NB4 (cell line): Measurements from ENCODE around the gene BNC2.

ENCODE experiments used
- DNase-seq: peaks from one replicate; pipeline ENCODE4 v3.0.0; 2010; ENCODE audit warnings: low read depth
- H3K4me3 ChIP-seq: one replicate; pipeline ENCODE4 v1.5.1; 2011; ENCODE audit warnings: mild to moderate bottlenecking, low read depth, low read length, moderate library complexity
- MYC ChIP-seq: IDR thresholded peaks from 2 replicates; pipeline ENCODE4 v1.6.1; 2011; ENCODE audit warnings: low read depth, low read length
- POLR2A ChIP-seq: IDR thresholded peaks from 2 replicates; pipeline ENCODE4 v1.6.1; 2011; ENCODE audit warnings: mild to moderate bottlenecking; ENCODE audit not compliant: insufficient read length; ENCODE audit errors: extremely low read depth
- TF ChIP-seq, protein P1 (sequence below): IDR thresholded peaks from one replicate; pipeline ENCODE4 v1.5.1; 2012; ENCODE audit warnings: low read depth, low read length
- TF ChIP-seq, protein P2 (sequence below): IDR thresholded peaks from 2 replicates; pipeline ENCODE4 v1.6.1; 2011; ENCODE audit warnings: low read depth, low read length

Gene BNC2

DNA sequence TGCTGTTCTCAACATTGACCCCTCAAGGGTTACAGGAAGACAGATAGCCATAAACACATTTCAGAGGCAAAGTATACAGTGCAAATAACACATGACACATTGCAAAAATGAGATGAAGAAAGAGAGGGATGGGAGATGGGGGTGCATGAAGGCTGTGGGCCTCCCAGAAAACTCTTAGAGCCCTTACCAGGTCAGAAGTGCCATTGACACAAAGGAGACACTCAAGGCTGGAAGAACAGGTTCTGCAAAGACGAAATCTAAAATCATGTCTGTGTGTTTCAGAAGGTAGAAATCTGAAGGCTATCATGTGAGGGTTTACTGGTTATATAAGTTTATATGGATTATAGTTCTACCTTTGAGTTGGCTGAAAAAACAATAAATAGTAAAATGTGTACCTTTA is 318.8 kb downstream of the BNC2 start:
- no peak for DNase-seq

DNA sequence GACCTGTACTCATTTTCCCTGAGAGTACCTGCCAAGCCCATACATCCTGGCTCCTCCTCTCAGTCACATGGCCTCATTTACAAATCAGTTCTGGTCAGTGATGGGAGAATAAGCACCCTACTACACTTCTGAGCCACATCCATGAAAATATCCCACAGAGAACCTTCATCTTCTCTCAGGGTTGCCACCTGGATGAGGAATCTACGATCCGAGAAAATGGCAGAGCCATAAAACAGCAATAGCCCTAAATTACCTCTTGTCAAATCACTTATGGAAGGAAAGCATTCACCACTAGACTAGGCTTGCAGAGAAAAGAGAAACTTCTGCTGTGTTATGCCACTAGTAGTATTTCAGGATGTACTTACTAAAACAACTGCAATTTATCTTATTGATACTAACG is 324.8 kb downstream of the BNC2 start:
- DNase-seq = no peak
- no peak overlapping the region for H3K4me3 ChIP-seq
- TF ChIP-seq, protein P1, sequence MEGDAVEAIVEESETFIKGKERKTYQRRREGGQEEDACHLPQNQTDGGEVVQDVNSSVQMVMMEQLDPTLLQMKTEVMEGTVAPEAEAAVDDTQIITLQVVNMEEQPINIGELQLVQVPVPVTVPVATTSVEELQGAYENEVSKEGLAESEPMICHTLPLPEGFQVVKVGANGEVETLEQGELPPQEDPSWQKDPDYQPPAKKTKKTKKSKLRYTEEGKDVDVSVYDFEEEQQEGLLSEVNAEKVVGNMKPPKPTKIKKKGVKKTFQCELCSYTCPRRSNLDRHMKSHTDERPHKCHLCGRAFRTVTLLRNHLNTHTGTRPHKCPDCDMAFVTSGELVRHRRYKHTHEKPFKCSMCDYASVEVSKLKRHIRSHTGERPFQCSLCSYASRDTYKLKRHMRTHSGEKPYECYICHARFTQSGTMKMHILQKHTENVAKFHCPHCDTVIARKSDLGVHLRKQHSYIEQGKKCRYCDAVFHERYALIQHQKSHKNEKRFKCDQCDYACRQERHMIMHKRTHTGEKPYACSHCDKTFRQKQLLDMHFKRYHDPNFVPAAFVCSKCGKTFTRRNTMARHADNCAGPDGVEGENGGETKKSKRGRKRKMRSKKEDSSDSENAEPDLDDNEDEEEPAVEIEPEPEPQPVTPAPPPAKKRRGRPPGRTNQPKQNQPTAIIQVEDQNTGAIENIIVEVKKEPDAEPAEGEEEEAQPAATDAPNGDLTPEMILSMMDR = no peak
- TF ChIP-seq POLR2A (no peak), MYC (no peak)
- TF ChIP-seq, protein P2, sequence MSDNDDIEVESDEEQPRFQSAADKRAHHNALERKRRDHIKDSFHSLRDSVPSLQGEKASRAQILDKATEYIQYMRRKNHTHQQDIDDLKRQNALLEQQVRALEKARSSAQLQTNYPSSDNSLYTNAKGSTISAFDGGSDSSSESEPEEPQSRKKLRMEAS = no peak

More for the DNA sequence above, 318.8 kb downstream of the BNC2 start:
- TF ChIP-seq, protein P1 = no peak
- TF ChIP-seq, protein P2 = no peak
- no peak overlapping the region for H3K4me3 ChIP-seq

DNA sequence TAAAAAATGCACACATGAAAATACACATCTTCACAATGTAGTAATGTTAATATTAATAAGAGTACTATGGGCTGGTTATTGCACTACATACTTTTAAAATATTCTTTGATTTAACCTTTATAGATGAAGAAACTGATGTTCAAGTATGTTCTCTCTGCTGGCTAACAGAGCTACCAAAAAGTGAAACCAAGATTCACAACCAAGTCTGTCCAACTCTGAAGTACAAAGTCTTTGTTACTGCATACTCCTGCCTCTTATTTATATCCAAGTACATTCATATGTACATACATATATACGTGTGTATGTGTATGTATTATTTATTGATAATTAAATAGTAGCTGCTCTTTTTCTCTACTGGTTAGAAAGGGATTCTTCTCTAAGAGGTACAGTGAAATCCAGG is 325.6 kb downstream of the BNC2 start:
- no peak for DNase-seq
- H3K4me3 ChIP-seq = no peak overlapping the region
- TF ChIP-seq, protein P2 = no peak
- TF ChIP-seq, protein P1 = no peak
- TF ChIP-seq POLR2A (no peak), MYC (no peak)

DNA sequence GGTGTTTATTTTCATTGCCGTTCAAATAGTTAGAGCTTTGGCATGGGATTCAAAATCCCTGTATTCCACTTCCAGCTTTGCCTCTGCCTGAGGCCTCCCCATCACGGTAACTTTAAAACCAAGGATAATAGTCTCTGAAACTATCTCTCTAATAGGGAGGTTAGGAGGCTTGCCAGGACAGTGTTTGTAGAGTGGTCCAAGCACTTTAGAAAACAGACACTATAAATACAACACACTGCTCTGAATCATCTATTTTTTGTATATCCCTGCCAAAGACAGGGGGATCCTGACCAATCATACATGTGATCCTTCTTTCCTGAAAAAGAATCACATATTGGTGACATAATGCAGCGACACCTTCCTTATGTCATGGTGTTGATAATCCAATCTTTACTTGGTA is 326.8 kb downstream of the BNC2 start:
- TF ChIP-seq, protein P1 = no peak
- TF ChIP-seq MYC (no peak), POLR2A (no peak)
- TF ChIP-seq, protein P2 = no peak
- no peak for DNase-seq
- no peak overlapping the region for H3K4me3 ChIP-seq

DNA sequence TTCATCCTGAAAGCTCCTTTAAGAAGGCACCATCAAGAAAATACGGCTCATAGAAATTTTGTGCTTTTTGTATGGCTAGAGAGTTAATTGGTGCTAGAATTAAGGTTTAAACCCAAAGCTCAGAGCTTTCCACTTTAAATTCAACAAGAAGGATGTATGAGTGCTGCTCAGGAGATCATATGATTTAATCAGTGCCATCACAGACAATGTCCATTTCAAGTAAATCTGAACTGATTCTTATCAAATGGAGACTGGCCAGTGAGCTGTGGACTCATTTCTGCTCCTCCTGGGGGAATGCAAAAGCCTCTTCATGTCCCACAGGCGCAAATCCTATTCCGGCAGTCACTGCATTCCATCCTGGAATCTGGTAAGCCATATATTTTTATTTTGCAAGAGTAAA is 327.2 kb downstream of the BNC2 start:
- H3K4me3 ChIP-seq = no peak overlapping the region
- no peak for DNase-seq
- TF ChIP-seq, protein P2 = no peak
- TF ChIP-seq, protein P1 = no peak
- TF ChIP-seq MYC = no peak
- TF ChIP-seq POLR2A = no peak

DNA sequence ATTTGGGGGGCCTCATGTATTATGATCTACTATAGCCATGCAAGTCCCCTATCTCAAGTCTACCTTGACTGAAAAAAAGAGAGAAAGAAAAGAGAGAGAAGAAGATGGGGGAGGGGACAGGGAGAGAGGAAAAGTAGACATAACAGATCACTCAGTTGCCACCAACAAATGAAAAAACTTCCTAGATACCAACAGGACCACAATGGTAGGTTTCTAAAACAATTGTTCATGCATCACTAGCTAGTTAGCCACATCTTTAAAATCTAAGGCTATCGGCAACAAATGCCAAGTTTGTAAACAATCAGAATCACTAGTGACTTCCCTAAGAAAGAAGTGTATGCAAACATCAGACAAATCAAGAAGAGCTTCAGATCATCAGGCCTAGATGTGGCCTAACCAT is 328.2 kb downstream of the BNC2 start:
- DNase-seq = no peak
- TF ChIP-seq, protein P2 = no peak
- TF ChIP-seq POLR2A (no peak), MYC (no peak)
- TF ChIP-seq, protein P1 = no peak
- H3K4me3 ChIP-seq = no peak overlapping the region
